GM12874 (cell line): ENCODE measurements around the gene COL4A3.

ENCODE experiments used
- TF ChIP-seq, protein P1 (sequence below): IDR thresholded peaks from 2 replicates; pipeline ENCODE4 v1.5.1; 2011; ENCODE audit warnings: low read depth, mild to moderate bottlenecking, control low read depth, low read length, moderate library complexity; ENCODE audit not compliant: insufficient read depth

COL4A3 gene

DNA sequence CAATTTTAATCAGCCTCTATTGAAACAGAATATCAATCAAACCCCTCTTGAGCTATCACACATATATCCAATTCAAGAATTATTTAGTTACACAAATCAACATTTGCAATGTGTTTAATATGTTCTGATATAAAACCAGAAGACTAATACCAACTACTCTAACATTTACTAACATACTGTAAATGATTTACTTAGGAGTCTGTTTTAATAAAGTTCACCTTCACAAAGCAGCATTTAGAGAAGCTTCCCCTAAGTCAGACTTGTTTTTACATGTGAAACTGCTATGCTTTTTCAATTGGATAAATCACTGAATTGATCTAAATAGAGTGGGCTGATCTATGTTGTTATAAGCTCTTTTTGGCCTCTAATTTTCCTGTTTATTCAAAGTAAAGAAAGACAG lies 18.3 kb downstream of the COL4A3 start:
- TF ChIP-seq, protein P1, sequence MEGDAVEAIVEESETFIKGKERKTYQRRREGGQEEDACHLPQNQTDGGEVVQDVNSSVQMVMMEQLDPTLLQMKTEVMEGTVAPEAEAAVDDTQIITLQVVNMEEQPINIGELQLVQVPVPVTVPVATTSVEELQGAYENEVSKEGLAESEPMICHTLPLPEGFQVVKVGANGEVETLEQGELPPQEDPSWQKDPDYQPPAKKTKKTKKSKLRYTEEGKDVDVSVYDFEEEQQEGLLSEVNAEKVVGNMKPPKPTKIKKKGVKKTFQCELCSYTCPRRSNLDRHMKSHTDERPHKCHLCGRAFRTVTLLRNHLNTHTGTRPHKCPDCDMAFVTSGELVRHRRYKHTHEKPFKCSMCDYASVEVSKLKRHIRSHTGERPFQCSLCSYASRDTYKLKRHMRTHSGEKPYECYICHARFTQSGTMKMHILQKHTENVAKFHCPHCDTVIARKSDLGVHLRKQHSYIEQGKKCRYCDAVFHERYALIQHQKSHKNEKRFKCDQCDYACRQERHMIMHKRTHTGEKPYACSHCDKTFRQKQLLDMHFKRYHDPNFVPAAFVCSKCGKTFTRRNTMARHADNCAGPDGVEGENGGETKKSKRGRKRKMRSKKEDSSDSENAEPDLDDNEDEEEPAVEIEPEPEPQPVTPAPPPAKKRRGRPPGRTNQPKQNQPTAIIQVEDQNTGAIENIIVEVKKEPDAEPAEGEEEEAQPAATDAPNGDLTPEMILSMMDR = no peak

DNA sequence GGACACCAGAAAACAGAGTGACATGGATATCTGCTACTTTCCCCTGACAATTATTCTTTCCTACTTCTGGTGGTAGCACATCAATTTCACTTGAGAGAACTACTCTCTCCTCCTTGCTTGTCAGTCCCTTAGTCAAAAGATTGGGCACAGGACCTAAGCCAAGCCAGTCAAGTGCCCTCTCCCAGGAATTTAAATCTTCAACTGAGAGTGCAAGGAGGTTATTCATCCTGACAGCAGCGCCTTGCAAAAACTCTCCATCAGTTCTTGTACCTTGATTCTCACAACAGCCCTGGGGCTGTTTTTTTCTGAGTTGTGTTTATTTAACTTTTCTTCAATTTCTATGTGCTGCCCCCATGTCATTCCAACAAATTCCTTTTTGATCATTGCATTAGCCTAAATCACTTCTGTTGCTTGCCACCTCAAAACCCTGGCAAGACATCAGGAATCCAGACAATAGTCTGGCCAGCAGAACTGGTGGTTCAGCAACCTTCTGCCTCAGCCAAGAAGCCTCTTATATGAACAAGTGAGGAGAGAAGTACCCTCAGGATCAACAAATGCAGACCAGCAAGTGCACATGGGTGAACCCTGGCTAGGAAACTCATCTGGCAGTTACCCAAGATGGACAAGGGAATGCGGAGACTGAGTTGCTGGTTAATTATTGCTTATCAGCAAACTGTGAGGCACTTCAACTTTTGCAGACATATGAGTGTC lies 19.4 kb downstream of the COL4A3 start:
- TF ChIP-seq, protein P1 = no peak

DNA sequence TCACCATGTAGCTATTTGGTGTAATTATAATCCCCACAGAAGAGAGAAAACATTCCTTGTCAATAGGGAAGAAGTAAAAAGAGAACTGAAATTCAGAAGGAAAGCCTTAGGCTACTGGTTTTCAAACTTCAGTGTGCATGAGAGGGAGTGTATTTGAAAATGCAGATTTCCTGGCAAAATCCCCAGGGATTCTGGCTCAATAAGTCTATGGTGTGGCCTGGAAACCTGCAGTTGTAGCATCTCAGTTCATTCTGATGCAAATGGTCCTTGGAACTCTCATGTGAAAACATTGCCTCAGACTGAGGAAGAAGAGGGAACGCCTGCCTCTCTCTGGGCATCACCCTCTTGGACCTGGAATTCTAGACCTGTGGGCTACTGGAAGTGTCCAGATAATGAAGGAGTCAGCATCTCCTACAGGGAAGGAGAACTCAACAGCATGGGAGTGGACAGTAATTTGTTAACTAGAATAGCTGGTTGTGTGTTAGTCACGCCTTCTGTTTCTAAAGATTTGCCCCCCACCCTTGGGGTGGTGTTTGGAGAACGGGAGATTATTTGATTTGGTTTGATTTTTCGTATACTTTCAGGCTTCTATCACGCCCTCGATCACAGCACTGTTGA lies 21.3 kb downstream of the COL4A3 start:
- TF ChIP-seq, protein P1 = no peak

DNA sequence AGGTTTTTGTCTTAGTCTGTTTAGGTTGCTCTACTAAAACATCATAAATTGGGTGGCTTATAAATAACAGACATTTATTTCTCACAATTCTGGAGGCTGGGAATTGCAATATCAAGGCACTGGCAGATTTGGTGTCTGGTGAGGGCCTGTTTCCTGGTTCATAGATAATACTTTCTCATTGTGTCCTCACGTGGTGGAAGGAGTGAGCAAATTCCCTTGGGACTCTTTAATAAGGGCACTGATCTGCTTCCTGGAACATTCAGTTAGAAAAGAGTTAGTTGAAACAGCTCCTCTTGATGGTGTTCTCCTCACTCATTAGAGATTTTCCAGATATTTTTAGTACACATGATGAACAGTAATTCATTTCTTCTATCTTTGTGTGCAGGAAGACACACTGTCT lies 22.3 kb downstream of the COL4A3 start:
- TF ChIP-seq, protein P1 = no peak

DNA sequence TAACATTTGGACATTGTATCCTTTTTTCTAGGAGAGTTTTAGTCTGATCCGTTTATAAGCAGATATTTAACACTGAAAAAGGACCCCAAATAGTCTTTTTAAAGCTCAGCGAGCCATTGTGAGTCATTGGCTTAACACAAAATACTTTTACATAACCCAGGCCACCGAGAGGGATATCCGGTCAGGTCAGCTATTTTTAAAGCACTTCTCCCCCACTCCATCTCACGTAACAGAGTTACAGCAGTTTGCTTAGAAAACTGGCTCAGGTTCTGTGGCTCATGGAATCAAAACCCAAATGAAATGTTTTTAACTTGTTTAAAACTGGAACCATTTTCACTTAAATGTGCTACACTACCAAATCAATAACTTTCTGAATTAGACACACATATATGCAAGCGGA lies 23.9 kb downstream of the COL4A3 start:
- TF ChIP-seq, protein P1 = no peak

DNA sequence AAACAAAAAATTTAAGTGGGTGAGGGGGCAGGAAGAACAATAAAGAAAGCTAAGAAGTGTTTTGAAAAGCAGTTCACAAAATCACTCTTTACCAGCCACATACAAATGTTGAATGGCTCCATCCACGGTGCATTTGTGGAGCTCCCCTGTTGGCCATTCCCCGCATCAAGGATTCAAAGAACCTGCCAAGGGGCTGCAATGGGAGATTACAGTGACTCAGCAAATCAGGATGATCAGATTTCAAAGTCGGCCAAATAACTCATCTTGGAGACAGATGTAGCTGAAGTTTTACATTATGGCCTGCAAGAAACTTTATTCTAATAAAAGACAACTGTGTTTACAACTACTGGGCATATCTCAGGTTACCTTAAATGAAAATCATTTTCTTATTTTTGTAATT lies 26.9 kb downstream of the COL4A3 start:
- TF ChIP-seq, protein P1 = no peak

DNA sequence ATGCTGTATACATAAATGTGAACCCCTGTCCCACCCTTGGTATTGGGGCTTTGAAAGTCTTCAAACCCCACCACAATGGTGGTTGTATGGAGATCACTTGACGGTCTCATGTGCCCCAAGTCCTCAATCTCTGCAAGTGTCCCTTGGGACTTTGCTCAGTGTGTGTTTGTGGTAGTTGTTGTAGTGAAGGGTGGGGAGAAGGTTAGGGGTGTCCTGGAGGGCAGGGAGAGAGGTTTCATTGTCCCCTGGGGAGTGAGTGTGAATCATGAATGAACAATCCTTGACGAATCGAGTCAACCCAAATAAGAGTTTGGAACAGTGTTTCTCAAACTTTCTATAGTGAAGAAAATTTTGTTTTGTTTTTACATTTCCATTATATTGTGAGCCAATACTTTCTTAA lies 28.1 kb downstream of the COL4A3 start:
- TF ChIP-seq, protein P1 = no peak
